Stimulated activated naive CD4-positive, alpha-beta T cell treated with Interleukin-2 at 50 U/mL for 16 hours (primary cell): ENCODE data around the gene ILKAP.

Experiments used
- DNase-seq: peaks from one replicate; lab custom pipeline; 2025; lab: John Stamatoyannopoulos, UW

ILKAP gene

GRCh38 chr2:238149841-238150572 is 53.5 kb downstream of the ILKAP start:
- DNase-seq = no peak

GRCh38 chr2:238148981-238149380 is 54.5 kb downstream of the ILKAP start:
- no peak for DNase-seq

GRCh38 chr2:238146884-238147544 is 56.5 kb downstream of the ILKAP start:
- DNase-seq = no peak

GRCh38 chr2:238145851-238146250 is 57.6 kb downstream of the ILKAP start:
- DNase-seq = no peak

- DNase-seq = no peak
Observed at GRCh38 chr2:238145046-238145445, 58.4 kb downstream of the ILKAP start.

- no peak for DNase-seq
Observed at GRCh38 chr2:238144262-238144661, 59.2 kb downstream of the ILKAP start.

GRCh38 chr2:238143239-238143951 is 60.1 kb downstream of the ILKAP start:
- DNase-seq = no peak

- DNase-seq = no peak
Observed at GRCh38 chr2:238142382-238143205, 60.9 kb downstream of the ILKAP start.

- DNase-seq = no peak
Observed at GRCh38 chr2:238141541-238142318, 61.8 kb downstream of the ILKAP start.

- DNase-seq = no peak
Observed at GRCh38 chr2:238140721-238141540, 62.6 kb downstream of the ILKAP start.

- no peak for DNase-seq
Observed at GRCh38 chr2:238140040-238140439, 63.5 kb downstream of the ILKAP start.

- DNase-seq = no peak
Observed at GRCh38 chr2:238139196-238140039, 64.1 kb downstream of the ILKAP start.

GRCh38 chr2:238138331-238139195 is 64.9 kb downstream of the ILKAP start, which contains the start of gene KLHL30:
Gene KLHL30, plus strand, starts transcription at chr2:238138668. Its CDS starts 2,087 bp downstream, at chr2:238140755.
- no peak for DNase-seq

GRCh38 chr2:238137885-238138284 is 65.6 kb downstream of the ILKAP start:
- DNase-seq = no peak

- no peak for DNase-seq
Observed at GRCh38 chr2:238136820-238137537, 66.5 kb downstream of the ILKAP start.

GRCh38 chr2:238135601-238136150 is 67.8 kb downstream of the ILKAP start:
- DNase-seq = no peak

GRCh38 chr2:238134393-238134785 is 69.1 kb downstream of the ILKAP start:
- DNase-seq = no peak
